Thymus (tissue), 11 donors: Measurements from ENCODE around the gene MATR3. TPM values are rescaled to one million over a fixed set of nuclear protein-coding genes. Genes with fewer than 3 reads are reported as not detected.
A peak's percentile ranks its signal among the peaks of the same experiment; 100 is the strongest.

ENCODE experiments used
- DNase-seq, 9 donors: peaks; one replicate each; pipeline ENCODE4 v3.0.0-alpha.2; 2013; ENCODE audit warnings: low spot score in 9 of 9, low read depth in 6 of 9, missing footprints in 1 of 9
- H3K27ac ChIP-seq, 2 donors: one replicate each; pipeline ENCODE4 v1.5.1; 2013; ENCODE audit warnings: control low read depth in 1 of 2, low read depth in 1 of 2, low read length in 1 of 2, mild to moderate bottlenecking in 1 of 2, moderate library complexity in 1 of 2
- H3K27me3 ChIP-seq, 2 donors: one replicate each; pipeline ENCODE4 v1.5.1; 2013; ENCODE audit warnings: low read length in 1 of 2; ENCODE audit not compliant: control insufficient read depth in 2 of 2, insufficient read depth in 1 of 2
- H3K36me3 ChIP-seq, 2 donors: one replicate each; pipeline ENCODE4 v1.5.1; 2013; ENCODE audit warnings: low read length in 1 of 2, mild to moderate bottlenecking in 1 of 2, moderate library complexity in 1 of 2; ENCODE audit not compliant: control insufficient read depth in 2 of 2, insufficient read depth in 2 of 2
- H3K4me1 ChIP-seq, 2 donors: one replicate each; pipeline ENCODE4 v1.5.1; 2013; ENCODE audit warnings: low read length in 2 of 2; ENCODE audit not compliant: control insufficient read depth in 2 of 2, insufficient read depth in 2 of 2
- H3K4me3 ChIP-seq, 2 donors: one replicate each; pipeline ENCODE4 v1.5.1; 2013; ENCODE audit warnings: low read length in 2 of 2, control low read depth in 1 of 2, mild to moderate bottlenecking in 1 of 2
- H3K9me3 ChIP-seq, 2 donors: one replicate each; pipeline ENCODE4 v1.5.1; 2013; ENCODE audit warnings: low read length in 1 of 2, mild to moderate bottlenecking in 1 of 2; ENCODE audit not compliant: control insufficient read depth in 2 of 2, insufficient read depth in 1 of 2
- WGBS: extraction: QIAGEN DNeasy Blood & Tissue Kit; methylation state at CpG from one replicate; pipeline ENCODE4 v1.1.7; 2013; 5-methylcytosine and 5-hydroxymethylcytosine counted together
- polyA plus RNA-seq: library from polyadenylated mRNA; stranded (reverse); fragments of 200-250 nt; gene quantifications from one replicate; pipeline ENCODE4 v1.2.3, GENCODE V29; 2013
- total RNA-seq: library from RNA; stranded (reverse); fragments of 120-200 nt; gene quantifications from one replicate; pipeline ENCODE4 v1.2.4, GENCODE V29; 2013
- donor health status: healthy.

Gene MATR3
- total and polyA plus RNA-seq, 2 donors, result 253 to 378 TPM

DNA sequence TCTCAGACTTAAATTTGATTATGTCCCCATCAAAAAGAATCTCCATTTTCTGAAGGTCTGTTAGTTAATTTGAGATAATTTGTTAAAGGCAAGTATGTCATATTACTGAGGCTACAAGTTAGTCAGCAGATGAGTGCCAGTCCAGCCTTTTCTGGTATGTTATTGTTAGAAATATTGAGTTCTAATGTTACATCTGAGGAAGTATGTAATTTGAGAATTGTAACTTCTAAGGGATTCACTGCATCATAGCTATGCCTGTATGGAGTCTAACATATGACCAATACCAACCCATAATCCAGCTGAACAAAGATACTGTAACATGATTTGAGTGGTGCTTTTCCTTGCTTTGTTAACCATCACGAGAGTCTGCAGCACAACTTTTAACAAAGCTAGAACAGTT is 75.6 kb downstream of the MATR3 start:
- no peak overlapping the region for H3K4me3 ChIP-seq
- no peaks in the 10 kb centered on the region for H3K27me3 ChIP-seq
- no peak overlapping the region for H3K27ac ChIP-seq
- 93% methylated on average over 1 of the region's 1 CpG for WGBS
- no peak for DNase-seq
- H3K36me3 ChIP-seq, result peaks cover 64 to 82% of the 10 kb centered on the region in 2 donors
- H3K9me3 ChIP-seq, result no peaks in the 10 kb centered on the region
- no peaks in the 10 kb centered on the region for H3K4me1 ChIP-seq

- WGBS, result 97% methylated on average over 7 of the region's 7 CpGs
- DNase-seq, result no peak
- Histone ChIP-seq H3K9me3 (no peaks in the 10 kb centered on the region), H3K4me1 (no peaks in the 10 kb centered on the region), H3K27me3 (no peaks in the 10 kb centered on the region), H3K4me3 (no peak overlapping the region), H3K36me3 (peaks cover 48 to 67% of the 10 kb centered on the region in 2 donors), H3K27ac (peak overlapping the region in 1 of 2 donors; percentile 18)
Observed at GRCh38 chr5:139371482-139372435, 78.2 kb downstream of the MATR3 start.

DNA sequence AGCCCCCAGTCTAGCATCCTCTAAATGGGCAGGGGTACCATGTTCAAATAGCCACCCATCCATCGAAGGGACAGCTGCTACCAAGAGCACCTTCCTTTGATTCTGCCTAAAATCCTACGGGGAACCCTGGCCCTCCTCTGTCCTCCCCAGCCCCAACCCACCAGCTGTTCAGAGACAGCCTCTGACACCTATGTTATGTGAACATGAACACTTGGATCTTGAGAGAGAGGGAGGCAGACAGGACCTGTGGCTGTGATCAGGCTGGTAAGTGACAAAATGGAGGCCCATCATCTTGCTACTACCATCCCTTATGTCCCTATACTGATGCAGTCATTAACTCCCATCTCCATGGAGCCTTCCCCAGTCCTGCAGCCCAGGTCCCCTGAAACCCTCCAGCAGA is 81.4 kb downstream of the MATR3 start:
- 100% methylated on average over 2 of the region's 2 CpGs for WGBS
- no peak overlapping the region for H3K27ac ChIP-seq
- H3K4me3 ChIP-seq, result no peak overlapping the region
- peaks cover 39 to 53% of the 10 kb centered on the region in 2 donors for H3K36me3 ChIP-seq
- no peaks in the 10 kb centered on the region for H3K4me1 ChIP-seq
- H3K9me3 ChIP-seq, result no peaks in the 10 kb centered on the region
- no peak for DNase-seq
- no peaks in the 10 kb centered on the region for H3K27me3 ChIP-seq

GRCh38 chr5:139376364-139376763 is 82.8 kb downstream of the MATR3 start:
- no peak for DNase-seq
- WGBS, result 97% methylated on average over 7 of the region's 7 CpGs
- peaks cover 27 to 43% of the 10 kb centered on the region in 2 donors for H3K36me3 ChIP-seq

DNA sequence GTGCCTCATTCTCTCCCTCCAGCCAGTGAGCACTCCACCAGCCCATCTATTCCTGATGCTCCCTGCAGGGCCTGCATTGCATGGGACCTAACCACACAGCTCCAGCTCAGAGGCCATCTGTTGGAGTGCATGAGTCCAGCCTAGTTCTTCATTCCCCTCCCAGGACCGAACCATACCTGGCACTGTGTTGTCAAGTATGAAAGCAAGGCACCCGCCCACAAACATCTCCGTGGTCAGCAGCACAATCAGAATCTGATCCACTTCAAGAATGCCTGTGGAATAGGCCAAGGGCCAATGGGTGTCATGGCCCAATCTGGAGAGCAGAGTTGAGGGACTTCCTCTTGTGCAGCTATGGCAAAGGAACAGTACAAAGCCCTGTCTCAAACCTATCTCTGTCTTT is 83.7 kb downstream of the MATR3 start:
- no peak overlapping the region for H3K4me3 ChIP-seq
- H3K4me1 ChIP-seq, result peaks cover 0 to under 1% of the 10 kb centered on the region in 2 donors
- DNase-seq, result no peak
- no peaks in the 10 kb centered on the region for H3K9me3 ChIP-seq
- WGBS, result 98% methylated on average over 3 of the region's 3 CpGs
- peaks cover 18 to 35% of the 10 kb centered on the region in 2 donors for H3K36me3 ChIP-seq
- no peak overlapping the region for H3K27ac ChIP-seq
- no peaks in the 10 kb centered on the region for H3K27me3 ChIP-seq

More at GRCh38 chr5:139376364-139376763, 82.8 kb downstream of the MATR3 start:
- Histone ChIP-seq H3K4me3 (no peak overlapping the region), H3K27me3 (no peaks in the 10 kb centered on the region), H3K9me3 (no peaks in the 10 kb centered on the region), H3K27ac (no peak overlapping the region), H3K4me1 (no peaks in the 10 kb centered on the region)

GRCh38 chr5:139378101-139378825 is 84.7 kb downstream of the MATR3 start:
- Histone ChIP-seq H3K4me1 (peaks cover 0 to 10% of the 10 kb centered on the region in 2 donors), H3K27me3 (no peaks in the 10 kb centered on the region), H3K4me3 (no peak overlapping the region), H3K36me3 (peaks cover 15 to 32% of the 10 kb centered on the region in 2 donors), H3K9me3 (no peaks in the 10 kb centered on the region), H3K27ac (no peak overlapping the region)
- no peak for DNase-seq
- WGBS, result 90% methylated on average over 47 of the region's 47 CpGs

DNA sequence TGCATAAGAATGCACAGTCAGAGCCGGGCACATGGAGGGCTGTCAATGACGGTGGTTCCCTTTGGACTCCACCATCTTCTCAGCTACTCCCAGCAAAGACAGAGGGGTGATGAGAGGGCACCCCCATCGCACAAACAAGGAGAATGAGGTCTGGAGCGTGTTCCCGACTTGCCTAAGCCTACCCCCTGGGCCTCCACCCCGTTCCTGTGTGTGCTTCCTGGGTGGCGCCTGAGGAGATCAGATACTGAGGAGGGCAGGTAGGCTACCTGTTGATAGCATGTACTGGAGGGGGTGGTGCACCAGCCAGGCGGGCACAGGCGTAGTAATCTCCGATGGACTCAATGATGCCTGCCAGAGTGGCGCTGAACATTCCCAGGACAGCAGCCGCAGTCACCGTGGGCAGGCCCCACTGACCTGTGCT is 85.4 kb downstream of the MATR3 start:
- Histone ChIP-seq H3K4me3 (no peak overlapping the region), H3K4me1 (peaks cover 2 to 16% of the 10 kb centered on the region in 2 donors), H3K27ac (no peak overlapping the region), H3K9me3 (no peaks in the 10 kb centered on the region), H3K27me3 (no peaks in the 10 kb centered on the region), H3K36me3 (peaks cover 10 to 26% of the 10 kb centered on the region in 2 donors)
- no peak for DNase-seq
- WGBS, result 96% methylated on average over 13 of the region's 13 CpGs

- peaks cover 11 to 25% of the 10 kb centered on the region in 2 donors for H3K4me1 ChIP-seq
- H3K36me3 ChIP-seq, result peaks cover 4 to 20% of the 10 kb centered on the region in 2 donors
- no peak overlapping the region for H3K27ac ChIP-seq
- H3K27me3 ChIP-seq, result no peaks in the 10 kb centered on the region
- DNase-seq, result no peak
- 98% methylated on average over 15 of the region's 15 CpGs for WGBS
- no peak overlapping the region for H3K4me3 ChIP-seq
- H3K9me3 ChIP-seq, result no peaks in the 10 kb centered on the region
Observed at GRCh38 chr5:139379626-139380449, 86.3 kb downstream of the MATR3 start.
